HTERT RPE-1 (cell line): Measurements from ENCODE around the gene FAM53B.

Experiments
- in situ Hi-C: fragments of 300-500 bp; cut with MboI; formaldehyde crosslinking; loops from 4 replicates; pipeline ENCODE4 v1.14.3; 2020; ENCODE audit warnings: low sequenced_read_pairs

The FAM53B gene

DNA sequence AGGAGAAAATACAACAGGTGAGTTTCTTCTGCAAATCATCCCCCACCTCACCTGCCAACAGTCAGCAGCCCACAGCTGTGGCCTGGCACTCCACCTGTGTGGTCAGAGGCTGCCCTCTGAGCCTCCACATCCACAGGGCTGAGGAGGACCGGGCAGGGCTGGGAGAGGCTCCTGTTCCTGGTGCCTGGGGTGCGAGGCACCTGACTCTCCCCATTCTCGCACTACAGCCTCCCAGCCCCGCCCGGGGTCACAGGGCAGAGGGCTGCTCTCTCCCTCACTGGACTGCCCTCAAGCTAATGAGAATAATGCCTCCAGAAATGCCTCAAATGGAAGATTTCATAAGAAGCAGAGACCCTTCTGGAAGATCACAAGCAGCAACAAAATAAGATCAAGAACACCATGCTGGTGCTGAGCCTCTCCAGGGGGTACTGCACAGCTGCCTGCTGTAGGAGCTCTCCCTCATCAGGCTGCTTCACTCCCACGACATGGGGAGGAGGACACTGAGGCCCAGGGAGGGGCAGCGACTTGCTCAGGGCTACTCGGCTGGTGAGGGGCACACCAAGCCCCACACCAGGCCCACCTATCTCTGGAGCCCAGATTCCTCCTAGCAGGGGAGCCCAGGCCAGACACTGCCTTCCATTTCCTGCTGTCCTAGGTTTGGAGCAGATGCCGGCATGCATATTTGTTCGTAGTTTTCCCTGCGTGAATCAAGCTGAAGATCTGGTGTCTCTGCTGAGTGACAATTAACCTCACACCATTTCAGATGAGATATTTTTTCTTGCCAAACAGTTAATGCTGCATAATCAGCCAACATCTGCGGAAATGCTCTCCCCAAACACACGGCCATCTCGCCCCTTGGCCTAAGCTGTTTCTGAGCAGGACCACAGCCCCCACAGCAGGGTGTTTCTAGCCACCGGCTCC lies 76.5 kb downstream of the FAM53B start:
- in situ Hi-C loops = no loop called here

- in situ Hi-C loops = no loop called here
Measured at GRCh38 chr10:124666494-124666893, 77.7 kb downstream of the FAM53B start.

DNA sequence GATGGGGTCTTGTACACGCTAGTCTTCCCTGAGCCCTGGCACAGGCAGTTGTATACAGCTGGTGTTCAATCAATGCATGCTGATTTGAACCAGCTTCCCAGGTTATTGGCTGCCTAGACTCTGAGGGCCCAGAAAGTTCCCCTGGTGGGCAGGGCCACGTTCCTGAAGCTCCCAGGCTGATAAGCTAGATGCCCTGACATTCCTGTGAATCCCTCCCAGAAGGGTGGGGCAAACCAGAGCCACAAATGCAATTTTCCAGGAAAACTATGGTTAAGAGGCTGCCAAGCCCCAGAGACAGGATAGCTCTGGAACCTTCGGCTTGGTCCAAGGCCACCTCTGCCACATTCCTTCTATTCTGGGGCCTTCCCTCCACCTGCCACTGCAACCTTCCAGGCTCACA lies 78.2 kb downstream of the FAM53B start:
- in situ Hi-C loops = no loop called here

DNA sequence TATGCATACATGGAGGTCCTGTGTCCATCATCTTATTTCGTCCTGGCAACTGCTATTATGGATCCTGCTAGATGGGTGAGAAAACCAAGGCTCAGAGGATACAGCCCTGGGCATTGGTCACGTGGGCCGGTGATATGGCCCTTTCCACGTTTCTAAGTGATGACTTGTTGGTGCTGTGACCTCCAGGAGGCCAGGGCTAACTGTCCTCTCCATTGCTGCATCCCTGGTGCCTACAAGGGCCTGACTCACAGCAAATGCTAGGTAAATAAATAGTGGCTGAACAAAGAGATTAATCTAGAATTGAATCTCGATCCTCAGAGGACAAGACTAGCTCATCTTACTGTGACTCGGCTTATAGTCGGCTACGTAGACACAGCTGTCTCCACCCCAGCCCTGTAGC lies 78.6 kb downstream of the FAM53B start:
- in situ Hi-C loops = no loop called here

- in situ Hi-C loops = no loop called here
Measured at GRCh38 chr10:124665091-124665490, 79.1 kb downstream of the FAM53B start.

GRCh38 chr10:124663766-124664360 lies 80.3 kb downstream of the FAM53B start:
- in situ Hi-C loops = no loop called here

GRCh38 chr10:124663228-124663627 lies 81.0 kb downstream of the FAM53B start:
- in situ Hi-C loops = no loop called here

DNA sequence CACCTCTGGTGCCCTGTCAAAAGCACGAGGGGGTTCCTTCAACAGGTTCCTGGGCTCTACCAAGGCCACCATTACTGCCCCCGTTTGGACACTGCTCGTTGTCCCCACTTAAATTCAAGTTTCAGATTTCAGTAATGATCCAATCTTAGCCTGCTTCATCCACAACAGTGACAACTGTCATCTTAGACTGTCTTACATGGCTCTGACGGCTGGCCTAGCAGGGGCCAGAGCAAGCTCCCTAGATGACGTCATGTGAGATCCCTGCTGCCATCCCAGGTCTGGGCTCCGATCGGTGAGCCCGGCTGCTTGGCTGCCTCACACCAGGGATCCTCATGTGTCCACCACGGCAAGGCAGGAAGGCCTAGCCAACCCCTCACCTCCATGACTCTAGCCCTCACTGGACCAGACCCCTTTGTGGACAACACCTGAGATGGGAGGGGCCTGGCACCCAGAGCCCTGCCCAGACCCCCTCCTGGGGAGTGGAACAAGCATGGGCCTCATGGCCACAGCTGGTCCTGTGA lies 82.5 kb downstream of the FAM53B start:
- in situ Hi-C loops = no loop called here

- in situ Hi-C loops = no loop called here
Measured at GRCh38 chr10:124660404-124661125, 83.6 kb downstream of the FAM53B start.

- in situ Hi-C loops = no loop called here
Measured at GRCh38 chr10:124659380-124659779, 84.8 kb downstream of the FAM53B start.

DNA sequence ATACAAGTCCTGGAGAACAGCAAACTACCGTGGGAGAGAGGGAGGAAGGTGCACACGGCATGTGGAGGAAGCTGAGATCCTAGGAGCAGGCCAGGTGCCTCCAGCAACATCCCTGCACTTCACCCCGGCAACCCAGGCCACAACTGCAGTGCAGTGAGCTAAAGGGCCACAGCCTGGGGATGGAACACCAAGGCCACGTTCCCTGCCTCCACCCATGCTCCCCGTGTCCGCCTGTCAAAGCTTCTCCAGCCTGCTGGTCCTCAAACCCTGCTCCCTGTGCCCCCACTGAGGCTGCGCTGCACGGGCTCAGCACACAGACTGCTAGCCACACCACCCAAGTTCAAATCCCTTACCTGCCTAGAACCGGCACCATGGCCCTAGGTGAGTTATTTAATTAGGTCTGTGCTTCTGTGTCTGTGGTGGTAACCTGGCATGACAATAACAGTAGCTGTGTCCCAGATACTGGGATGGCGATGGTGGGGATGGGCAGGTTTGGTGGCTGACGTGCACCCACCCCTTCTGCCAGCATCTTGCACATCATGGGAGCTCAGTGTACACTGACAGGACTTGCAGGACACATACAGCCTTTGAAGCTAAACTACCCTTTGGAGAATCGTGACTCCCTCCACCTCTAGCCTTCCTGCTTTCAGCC lies 85.5 kb downstream of the FAM53B start:
- in situ Hi-C loops = no loop called here

GRCh38 chr10:124657806-124658205 lies 86.4 kb downstream of the FAM53B start:
- in situ Hi-C loops = no loop called here

GRCh38 chr10:124656541-124656940 lies 87.6 kb downstream of the FAM53B start:
- in situ Hi-C loops = no loop called here

DNA sequence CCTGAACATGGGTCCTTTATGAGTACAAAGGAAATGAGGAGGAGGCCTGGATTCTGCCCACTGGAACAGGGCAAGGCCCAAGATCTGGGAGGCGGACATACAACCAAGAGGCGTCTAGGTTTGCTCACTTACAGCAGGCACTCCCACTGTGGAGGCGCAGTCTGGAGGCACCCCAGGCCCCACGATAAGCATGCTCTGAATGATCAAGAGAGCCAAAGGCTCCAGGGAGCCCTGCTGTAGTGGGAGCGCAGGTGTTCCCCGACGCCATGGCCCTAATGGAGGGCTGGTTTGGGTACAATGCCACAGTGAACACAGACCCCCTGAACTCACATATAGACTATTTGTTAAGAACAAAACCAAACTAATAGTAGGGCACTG lies 88.1 kb downstream of the FAM53B start:
- in situ Hi-C loops = no loop called here

GRCh38 chr10:124655191-124656112 lies 88.7 kb downstream of the FAM53B start:
- in situ Hi-C loops = no loop called here

GRCh38 chr10:124654686-124655085 lies 89.5 kb downstream of the FAM53B start:
- in situ Hi-C loops = no loop called here

- in situ Hi-C loops = no loop called here
Measured at GRCh38 chr10:124653811-124654651, 90.1 kb downstream of the FAM53B start.

DNA sequence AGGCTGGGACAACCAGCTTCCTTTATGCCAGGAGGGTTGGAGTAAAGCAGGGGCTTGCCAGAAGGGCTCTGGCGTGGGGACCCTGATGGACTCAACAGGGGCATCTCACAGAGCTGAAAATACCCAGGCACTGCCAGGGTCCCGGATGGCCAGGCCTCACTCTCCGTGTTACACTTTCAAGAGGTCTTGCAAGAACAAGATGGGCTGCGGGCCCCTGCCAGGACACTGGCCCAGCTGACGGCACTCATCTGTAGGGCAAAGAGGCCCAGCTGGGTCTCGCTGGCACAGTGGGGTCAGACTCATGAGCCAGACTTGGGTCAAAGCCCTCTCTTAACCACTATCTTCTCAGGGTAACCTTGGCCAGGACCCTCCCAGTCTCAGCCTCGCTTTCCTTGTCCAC lies 90.9 kb downstream of the FAM53B start:
- in situ Hi-C loops = no loop called here

GRCh38 chr10:124652701-124653100 lies 91.5 kb downstream of the FAM53B start:
- in situ Hi-C loops = no loop called here
